Measurements from ENCODE around the gene MAPKAP1.

MAPKAP1 gene

DNA sequence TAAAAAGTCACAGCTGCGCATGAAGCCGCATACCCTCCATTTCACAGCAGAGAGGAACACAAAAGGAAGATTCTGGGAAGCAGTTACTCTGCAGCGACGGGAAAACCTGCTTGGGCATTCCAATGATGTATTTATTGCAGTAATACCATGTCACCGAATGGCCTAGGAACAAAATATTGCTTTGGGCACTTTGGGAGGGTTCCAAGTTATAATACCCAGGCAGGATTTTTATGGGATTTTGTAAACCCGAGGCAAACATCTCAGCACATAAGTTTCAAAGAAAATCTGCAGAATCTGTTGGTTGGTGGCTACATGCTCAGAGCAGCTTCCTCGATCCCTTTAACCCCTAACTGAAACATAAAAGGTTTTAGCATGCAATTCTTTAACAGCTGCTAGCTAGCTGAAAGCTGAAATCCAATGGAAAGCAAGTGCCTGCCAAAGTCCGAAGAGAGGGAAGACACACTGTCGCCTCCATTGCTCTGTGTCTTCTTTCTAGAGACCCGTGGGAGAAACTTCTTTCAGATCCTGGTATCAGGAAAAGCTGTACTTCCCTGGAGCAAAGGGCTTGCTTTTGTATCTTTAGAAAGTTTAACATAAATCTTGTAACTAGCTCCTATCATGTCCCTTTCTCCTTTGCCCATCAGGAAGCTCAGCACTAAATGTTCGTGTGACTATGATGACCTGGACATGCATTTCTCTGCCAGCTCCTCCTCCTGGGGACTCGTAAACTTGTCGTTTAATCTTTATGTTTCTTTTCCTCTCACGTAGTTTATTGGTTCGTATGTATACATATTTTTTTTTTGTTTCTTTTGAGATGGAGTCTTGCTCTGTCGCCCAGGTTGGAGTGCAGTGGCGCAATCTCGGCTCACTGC, 195.0 kb downstream of the MAPKAP1 start:
- no peaks in the 10 kb centered on the region for H3K36me3 ChIP-seq (ENCODE audit: control insufficient read depth in 1 of 2, insufficient read depth in 2 of 2, low read length in 2 of 2)
- no peak overlapping the region for H2AK5ac ChIP-seq (ENCODE audit: low read length)
- H3K9me3 ChIP-seq (ENCODE audit: insufficient read depth, low read depth, low read length): no peaks in the 10 kb centered on the region
- H3K23ac ChIP-seq (ENCODE audit: low read length): no peak overlapping the region
- peaks cover 5% of the 10 kb centered on the region for H3K79me1 ChIP-seq (ENCODE audit: low read length)
- no peak overlapping the region for H2AFZ ChIP-seq (ENCODE audit: insufficient read depth, low read length, poor library complexity)
- peaks cover 3 to 12% of the 10 kb centered on the region in 2 experiments for H3K4me1 ChIP-seq (ENCODE audit: control insufficient read depth in 1 of 2, insufficient read depth in 2 of 2, low read length in 2 of 2)
- no peaks in the 10 kb centered on the region for H3K79me2 ChIP-seq (ENCODE audit: control insufficient read depth, insufficient read depth, low read length, poor library complexity)
- H3K4me3 ChIP-seq (ENCODE audit: low read depth, low read length): no peak overlapping the region
- no peak overlapping the region for H3K9ac ChIP-seq (ENCODE audit: low read length)
- no peak overlapping the region for H2BK5ac ChIP-seq (ENCODE audit: low read depth, low read length, poor library complexity)
- H3K4ac ChIP-seq (ENCODE audit: low read depth, low read length): no peak overlapping the region
- H3K27me3 ChIP-seq (ENCODE audit: insufficient read depth, low read length): no peaks in the 10 kb centered on the region
- H3K4me2 ChIP-seq (ENCODE audit: low read length): no peak overlapping the region
- no peak overlapping the region for H4K91ac ChIP-seq (ENCODE audit: low read depth, low read length)
- no peak overlapping the region for H4K8ac ChIP-seq (ENCODE audit: low read depth, low read length)
- no peak overlapping the region for H3K18ac ChIP-seq (ENCODE audit: low read length)
- DNase-seq: no peak
- no peak overlapping the region for H3K27ac ChIP-seq (ENCODE audit: low read depth, low read length)
- no peak overlapping the region for H2BK120ac ChIP-seq (ENCODE audit: insufficient read depth, low read length, poor library complexity)
- WGBS (ENCODE audit: extremely low coverage, insufficient coverage, insufficient read length): no CpG with 5 or more reads among the region's 18 CpGs
- no peak overlapping the region for H2BK12ac ChIP-seq (ENCODE audit: low read length)
- H3K14ac ChIP-seq (ENCODE audit: low read length): no peak overlapping the region
- no peak overlapping the region for H4K12ac ChIP-seq (ENCODE audit: low read depth, low read length)

DNA sequence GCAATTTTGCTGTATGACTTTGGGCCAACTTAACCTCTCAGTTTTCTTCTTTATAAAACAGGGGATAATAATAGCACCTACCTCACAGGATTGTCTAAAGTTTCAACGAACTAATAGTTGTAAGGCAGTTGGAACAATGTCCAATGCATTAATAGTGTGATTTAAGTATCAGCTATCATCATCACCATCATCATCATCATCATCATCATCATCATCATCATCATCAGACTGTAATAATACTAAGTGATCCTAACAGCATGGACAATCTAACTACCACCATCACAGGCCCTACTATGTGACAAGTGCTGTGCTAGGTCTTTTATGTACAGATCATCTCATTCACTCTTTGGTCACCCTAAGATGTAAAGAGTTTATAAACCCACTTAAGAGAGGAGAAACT, 196.0 kb downstream of the MAPKAP1 start:
- Histone ChIP-seq H2BK120ac (ENCODE audit: insufficient read depth, low read length, poor library complexity) (no peak overlapping the region), H3K14ac (ENCODE audit: low read length) (no peak overlapping the region), H3K9me3 (ENCODE audit: insufficient read depth, low read depth, low read length) (no peaks in the 10 kb centered on the region), H3K4me2 (ENCODE audit: low read length) (no peak overlapping the region), H4K91ac (ENCODE audit: low read depth, low read length) (no peak overlapping the region), H3K27me3 (ENCODE audit: insufficient read depth, low read length) (no peaks in the 10 kb centered on the region), H3K27ac (ENCODE audit: low read depth, low read length) (no peak overlapping the region), H3K18ac (ENCODE audit: low read length) (no peak overlapping the region), H3K9ac (ENCODE audit: low read length) (no peak overlapping the region), H2AFZ (ENCODE audit: insufficient read depth, low read length, poor library complexity) (no peak overlapping the region), H2AK5ac (ENCODE audit: low read length) (no peak overlapping the region), H3K4me1 (ENCODE audit: control insufficient read depth in 1 of 2, insufficient read depth in 2 of 2, low read length in 2 of 2) (peaks cover 3 to 12% of the 10 kb centered on the region in 2 experiments), H3K36me3 (ENCODE audit: control insufficient read depth in 1 of 2, insufficient read depth in 2 of 2, low read length in 2 of 2) (no peaks in the 10 kb centered on the region), H3K4ac (ENCODE audit: low read depth, low read length) (no peak overlapping the region), H4K12ac (ENCODE audit: low read depth, low read length) (no peak overlapping the region), H3K23ac (ENCODE audit: low read length) (no peak overlapping the region), H3K4me3 (ENCODE audit: low read depth, low read length) (no peak overlapping the region), H3K79me2 (ENCODE audit: control insufficient read depth, insufficient read depth, low read length, poor library complexity) (no peaks in the 10 kb centered on the region), H3K79me1 (ENCODE audit: low read length) (peaks cover 5% of the 10 kb centered on the region), H2BK12ac (ENCODE audit: low read length) (no peak overlapping the region), H4K8ac (ENCODE audit: low read depth, low read length) (no peak overlapping the region), H2BK5ac (ENCODE audit: low read depth, low read length, poor library complexity) (no peak overlapping the region)
- no peak for DNase-seq
- WGBS (ENCODE audit: extremely low coverage, insufficient coverage, insufficient read length): no CpG with 5 or more reads among the region's 1 CpG

DNA sequence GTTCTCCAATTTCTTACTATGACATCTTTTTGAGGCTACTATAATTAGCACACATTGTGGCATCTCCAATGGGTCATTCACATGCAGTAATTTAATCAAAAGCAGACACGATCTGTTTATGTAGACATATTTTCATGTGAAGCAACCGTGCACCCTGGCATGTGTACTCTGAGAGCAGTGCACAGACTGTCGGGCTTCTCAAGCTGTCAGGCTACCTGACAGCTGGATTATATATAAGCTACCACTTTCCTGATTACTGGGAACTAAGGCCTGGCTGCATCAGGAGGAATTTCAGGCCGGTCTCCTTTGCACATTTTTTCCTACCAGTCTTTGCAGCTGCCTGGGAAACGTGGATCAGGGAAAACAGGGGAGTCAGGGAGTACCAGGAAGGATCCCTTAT, 197.5 kb downstream of the MAPKAP1 start:
- Histone ChIP-seq H2BK5ac (ENCODE audit: low read depth, low read length, poor library complexity) (no peak overlapping the region), H3K4ac (ENCODE audit: low read depth, low read length) (no peak overlapping the region), H2AK5ac (ENCODE audit: low read length) (no peak overlapping the region), H3K27me3 (ENCODE audit: insufficient read depth, low read length) (no peaks in the 10 kb centered on the region), H3K36me3 (ENCODE audit: control insufficient read depth in 1 of 2, insufficient read depth in 2 of 2, low read length in 2 of 2) (peaks cover 0 to 2% of the 10 kb centered on the region in 2 experiments), H3K4me3 (ENCODE audit: low read depth, low read length) (no peak overlapping the region), H3K4me1 (ENCODE audit: control insufficient read depth in 1 of 2, insufficient read depth in 2 of 2, low read length in 2 of 2) (peaks cover 3 to 13% of the 10 kb centered on the region in 2 experiments), H3K79me2 (ENCODE audit: control insufficient read depth, insufficient read depth, low read length, poor library complexity) (no peaks in the 10 kb centered on the region), H4K12ac (ENCODE audit: low read depth, low read length) (no peak overlapping the region), H3K9ac (ENCODE audit: low read length) (no peak overlapping the region), H2AFZ (ENCODE audit: insufficient read depth, low read length, poor library complexity) (peak overlapping the region; percentile 30), H3K9me3 (ENCODE audit: insufficient read depth, low read depth, low read length) (no peaks in the 10 kb centered on the region), H4K8ac (ENCODE audit: low read depth, low read length) (no peak overlapping the region), H3K4me2 (ENCODE audit: low read length) (no peak overlapping the region), H3K23ac (ENCODE audit: low read length) (no peak overlapping the region), H3K18ac (ENCODE audit: low read length) (no peak overlapping the region), H3K14ac (ENCODE audit: low read length) (no peak overlapping the region), H2BK120ac (ENCODE audit: insufficient read depth, low read length, poor library complexity) (no peak overlapping the region), H4K91ac (ENCODE audit: low read depth, low read length) (no peak overlapping the region), H2BK12ac (ENCODE audit: low read length) (no peak overlapping the region), H3K79me1 (ENCODE audit: low read length) (peaks cover 5% of the 10 kb centered on the region), H3K27ac (ENCODE audit: low read depth, low read length) (no peak overlapping the region)
- DNase-seq: no peak
- WGBS (ENCODE audit: extremely low coverage, insufficient coverage, insufficient read length): no CpG with 5 or more reads among the region's 5 CpGs

DNA sequence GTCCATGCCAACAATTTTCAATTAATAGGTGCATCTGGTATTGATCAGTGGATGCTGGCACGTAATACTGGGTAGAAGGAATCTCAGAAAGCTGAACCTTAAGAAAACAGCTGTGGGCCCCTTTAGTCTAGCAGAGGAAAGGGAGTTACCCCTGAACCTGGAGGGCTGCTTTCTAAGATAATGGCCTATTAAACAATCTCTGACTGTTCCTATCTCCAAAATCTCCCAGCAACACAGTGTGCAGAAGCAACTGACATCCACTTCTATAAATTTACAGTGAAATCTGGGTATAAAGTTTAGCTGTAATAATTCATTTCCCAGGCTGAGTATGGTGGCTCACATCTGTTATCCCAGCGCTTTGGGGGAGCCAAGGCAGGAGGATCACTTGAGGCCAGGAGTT, 198.8 kb downstream of the MAPKAP1 start:
- no peak overlapping the region for H3K9ac ChIP-seq (ENCODE audit: low read length)
- no CpG with 5 or more reads among the region's 2 CpGs for WGBS (ENCODE audit: extremely low coverage, insufficient coverage, insufficient read length)

More for the DNA sequence above, 198.8 kb downstream of the MAPKAP1 start:
- Histone ChIP-seq H2AK5ac (ENCODE audit: low read length) (no peak overlapping the region), H3K4me2 (ENCODE audit: low read length) (no peak overlapping the region), H2BK12ac (ENCODE audit: low read length) (no peak overlapping the region), H3K27me3 (ENCODE audit: insufficient read depth, low read length) (no peaks in the 10 kb centered on the region), H3K4me3 (ENCODE audit: low read depth, low read length) (no peak overlapping the region), H2BK5ac (ENCODE audit: low read depth, low read length, poor library complexity) (no peak overlapping the region), H2AFZ (ENCODE audit: insufficient read depth, low read length, poor library complexity) (no peak overlapping the region), H3K14ac (ENCODE audit: low read length) (no peak overlapping the region), H3K79me2 (ENCODE audit: control insufficient read depth, insufficient read depth, low read length, poor library complexity) (no peaks in the 10 kb centered on the region), H3K27ac (ENCODE audit: low read depth, low read length) (no peak overlapping the region), H4K91ac (ENCODE audit: low read depth, low read length) (no peak overlapping the region), H3K18ac (ENCODE audit: low read length) (no peak overlapping the region), H3K4ac (ENCODE audit: low read depth, low read length) (no peak overlapping the region), H3K4me1 (ENCODE audit: control insufficient read depth in 1 of 2, insufficient read depth in 2 of 2, low read length in 2 of 2) (peaks cover 0 to 7% of the 10 kb centered on the region in 2 experiments), H4K8ac (ENCODE audit: low read depth, low read length) (no peak overlapping the region), H3K23ac (ENCODE audit: low read length) (no peak overlapping the region), H3K36me3 (ENCODE audit: control insufficient read depth in 1 of 2, insufficient read depth in 2 of 2, low read length in 2 of 2) (peaks cover 0 to 2% of the 10 kb centered on the region in 2 experiments), H3K79me1 (ENCODE audit: low read length) (peaks cover 2% of the 10 kb centered on the region), H2BK120ac (ENCODE audit: insufficient read depth, low read length, poor library complexity) (no peak overlapping the region), H3K9me3 (ENCODE audit: insufficient read depth, low read depth, low read length) (no peaks in the 10 kb centered on the region), H4K12ac (ENCODE audit: low read depth, low read length) (no peak overlapping the region)
- DNase-seq: no peak

Measured in trophoblast cell (in vitro differentiated cells and primary cell).